GM19239 (cell line): ENCODE results near the gene LUZP1.

Source experiments
- DNase-seq: peaks from one replicate; pipeline ENCODE4 v3.0.0; 2011; ENCODE audit warnings: low spot score; ENCODE audit not compliant: insufficient read length
- FAIRE-seq: peaks from 2 replicates; lab custom pipeline; 2011; peaks lifted over from hg19 to GRCh38; lab: Jason Lieb, UNC

The LUZP1 gene

GRCh38 chr1:23097316-23097715 lies 71.3 kb downstream of the LUZP1 start:
- FAIRE-seq (no peak), DNase-seq (no peak)

- no peak for FAIRE-seq
- no peak for DNase-seq
Observed at GRCh38 chr1:23092447-23092846, 76.2 kb downstream of the LUZP1 start.

GRCh38 chr1:23091545-23091944 lies 77.1 kb downstream of the LUZP1 start:
- DNase-seq (no peak), FAIRE-seq (no peak)

GRCh38 chr1:23090056-23090455 lies 78.6 kb downstream of the LUZP1 start:
- FAIRE-seq (no peak), DNase-seq (no peak)

- no peak for DNase-seq
- FAIRE-seq = no peak
Observed at GRCh38 chr1:23088027-23088426, 80.6 kb downstream of the LUZP1 start.

- no peak for FAIRE-seq
- no peak for DNase-seq
Observed at GRCh38 chr1:23085696-23086095, 83.0 kb downstream of the LUZP1 start.

GRCh38 chr1:23084880-23085279 lies 83.8 kb downstream of the LUZP1 start:
- DNase-seq (no peak), FAIRE-seq (no peak)

- no peak for FAIRE-seq
- no peak for DNase-seq
Observed at GRCh38 chr1:23083714-23084480, 84.8 kb downstream of the LUZP1 start.

- FAIRE-seq (no peak), DNase-seq (no peak)
Observed at GRCh38 chr1:23081376-23081775, 87.3 kb downstream of the LUZP1 start.

- no peak for DNase-seq
- FAIRE-seq = no peak
Observed at GRCh38 chr1:23080885-23081284, 87.8 kb downstream of the LUZP1 start.

GRCh38 chr1:23079025-23079424 lies 89.6 kb downstream of the LUZP1 start:
- DNase-seq (no peak), FAIRE-seq (no peak)

- DNase-seq = no peak
- FAIRE-seq = no peak
Observed at GRCh38 chr1:23074012-23074411, 94.6 kb downstream of the LUZP1 start.

GRCh38 chr1:23069675-23070074 lies 99.0 kb downstream of the LUZP1 start:
- FAIRE-seq (no peak), DNase-seq (no peak)

- FAIRE-seq (no peak), DNase-seq (no peak)
Observed at GRCh38 chr1:23069149-23069548, 99.5 kb downstream of the LUZP1 start.

- DNase-seq = no peak
- no peak for FAIRE-seq
Observed at GRCh38 chr1:23066075-23066474, 102.6 kb downstream of the LUZP1 start.

- DNase-seq (no peak), FAIRE-seq (no peak)
Observed at GRCh38 chr1:23065385-23065784, 103.3 kb downstream of the LUZP1 start.

- DNase-seq = no peak
- FAIRE-seq = peak; percentile 70
Observed at GRCh38 chr1:23062271-23062670, 106.4 kb downstream of the LUZP1 start.

GRCh38 chr1:23057301-23057700 lies 111.4 kb downstream of the LUZP1 start:
- DNase-seq (no peak), FAIRE-seq (no peak)

- no peak for FAIRE-seq
- no peak for DNase-seq
Observed at GRCh38 chr1:23051290-23051909, 117.3 kb downstream of the LUZP1 start.

- no peak for FAIRE-seq
- DNase-seq = no peak
Observed at GRCh38 chr1:23050201-23050600, 118.5 kb downstream of the LUZP1 start.

- DNase-seq (no peak), FAIRE-seq (no peak)
Observed at GRCh38 chr1:23044035-23044434, 124.6 kb downstream of the LUZP1 start.

GRCh38 chr1:23040509-23040908 lies 128.1 kb downstream of the LUZP1 start:
- FAIRE-seq = no peak
- no peak for DNase-seq
